Esophagus muscularis mucosa (tissue), 3 donors: ENCODE data around the gene ISOC2.
"Not testable (repeated sequence)": the region's sequence is repeated elsewhere in the genome, so short reads cannot be mapped to it uniquely, and the experiment has no call there.

ENCODE experiments used
- POLR2A ChIP-seq: fragments of 450-650 bp; IDR thresholded peaks from one replicate; pipeline ENCODE4 v1.6.1; 2017; ENCODE audit warnings: antibody characterized with exemption, moderate library complexity, mild to moderate bottlenecking, low read depth
- POLR2AphosphoS5 ChIP-seq, 2 donors: sonication (generic); formaldehyde crosslinking; IDR thresholded peaks; one replicate each; pipeline ENCODE4 v1.6.1; 2017; ENCODE audit warnings: antibody characterized with exemption in 2 of 2
- TF ChIP-seq, protein P1 (sequence below), 3 experiments: fragments of 200-600 bp in 2 of 3; fragments of 450-650 bp in 1 of 3; sonication (generic) in 2 of 3; IDR thresholded peaks; one replicate each; pipeline ENCODE4 v1.5.1; 2017 to 2019; ENCODE audit warnings: antibody characterized with exemption in 3 of 3, mild to moderate bottlenecking in 2 of 3, moderate library complexity in 1 of 3

DNA sequence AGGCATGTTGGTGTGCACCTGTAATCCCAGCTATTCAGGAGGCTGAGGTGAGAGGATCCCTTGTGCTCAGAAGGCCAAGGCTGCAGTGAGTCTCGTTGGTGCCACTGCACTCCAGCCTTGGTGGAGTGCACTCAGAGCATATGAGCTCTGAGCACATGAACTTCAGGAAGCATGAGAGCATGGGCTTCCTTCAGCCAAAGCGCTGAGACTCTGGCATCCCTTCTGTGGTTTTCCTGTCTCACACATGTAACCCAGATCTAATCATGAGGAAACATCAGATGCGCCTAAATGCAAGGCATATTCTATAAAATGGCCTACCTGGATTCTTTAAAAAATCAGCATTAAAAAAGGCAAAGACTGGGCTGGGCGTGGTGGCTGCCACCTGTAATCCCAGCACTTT is 40.2 kb downstream of the ISOC2 start:
- TF ChIP-seq, protein P1, sequence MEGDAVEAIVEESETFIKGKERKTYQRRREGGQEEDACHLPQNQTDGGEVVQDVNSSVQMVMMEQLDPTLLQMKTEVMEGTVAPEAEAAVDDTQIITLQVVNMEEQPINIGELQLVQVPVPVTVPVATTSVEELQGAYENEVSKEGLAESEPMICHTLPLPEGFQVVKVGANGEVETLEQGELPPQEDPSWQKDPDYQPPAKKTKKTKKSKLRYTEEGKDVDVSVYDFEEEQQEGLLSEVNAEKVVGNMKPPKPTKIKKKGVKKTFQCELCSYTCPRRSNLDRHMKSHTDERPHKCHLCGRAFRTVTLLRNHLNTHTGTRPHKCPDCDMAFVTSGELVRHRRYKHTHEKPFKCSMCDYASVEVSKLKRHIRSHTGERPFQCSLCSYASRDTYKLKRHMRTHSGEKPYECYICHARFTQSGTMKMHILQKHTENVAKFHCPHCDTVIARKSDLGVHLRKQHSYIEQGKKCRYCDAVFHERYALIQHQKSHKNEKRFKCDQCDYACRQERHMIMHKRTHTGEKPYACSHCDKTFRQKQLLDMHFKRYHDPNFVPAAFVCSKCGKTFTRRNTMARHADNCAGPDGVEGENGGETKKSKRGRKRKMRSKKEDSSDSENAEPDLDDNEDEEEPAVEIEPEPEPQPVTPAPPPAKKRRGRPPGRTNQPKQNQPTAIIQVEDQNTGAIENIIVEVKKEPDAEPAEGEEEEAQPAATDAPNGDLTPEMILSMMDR (IDR thresholded peaks at IDR 0.05), result not testable (repeated sequence)
- TF ChIP-seq POLR2AphosphoS5 (IDR thresholded peaks at IDR 0.05); POLR2A: not testable (repeated sequence)
